Measurements from ENCODE around the gene DBNDD1.

DNA sequence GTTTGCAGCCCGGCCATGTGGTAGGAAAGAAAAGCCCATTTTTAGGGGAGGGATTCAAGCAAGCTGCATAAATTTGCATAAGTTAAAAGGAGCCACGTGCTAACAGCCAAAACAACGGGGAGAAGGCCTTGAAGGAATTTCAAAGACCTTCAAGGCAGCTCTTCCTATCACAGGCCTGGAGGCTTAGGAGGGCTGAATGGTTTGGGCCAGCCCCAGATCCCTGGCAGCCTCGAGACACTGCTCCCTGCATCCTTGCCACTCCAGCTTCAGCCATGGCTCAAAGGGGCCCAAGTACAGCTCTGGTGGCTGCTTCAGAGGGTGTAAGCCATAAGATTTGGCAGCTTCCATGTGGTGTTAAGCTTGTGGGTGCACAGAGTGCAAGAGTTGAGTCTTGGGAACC lies 35.3 kb upstream of the DBNDD1 start:
- TF ChIP-seq, protein P1, sequence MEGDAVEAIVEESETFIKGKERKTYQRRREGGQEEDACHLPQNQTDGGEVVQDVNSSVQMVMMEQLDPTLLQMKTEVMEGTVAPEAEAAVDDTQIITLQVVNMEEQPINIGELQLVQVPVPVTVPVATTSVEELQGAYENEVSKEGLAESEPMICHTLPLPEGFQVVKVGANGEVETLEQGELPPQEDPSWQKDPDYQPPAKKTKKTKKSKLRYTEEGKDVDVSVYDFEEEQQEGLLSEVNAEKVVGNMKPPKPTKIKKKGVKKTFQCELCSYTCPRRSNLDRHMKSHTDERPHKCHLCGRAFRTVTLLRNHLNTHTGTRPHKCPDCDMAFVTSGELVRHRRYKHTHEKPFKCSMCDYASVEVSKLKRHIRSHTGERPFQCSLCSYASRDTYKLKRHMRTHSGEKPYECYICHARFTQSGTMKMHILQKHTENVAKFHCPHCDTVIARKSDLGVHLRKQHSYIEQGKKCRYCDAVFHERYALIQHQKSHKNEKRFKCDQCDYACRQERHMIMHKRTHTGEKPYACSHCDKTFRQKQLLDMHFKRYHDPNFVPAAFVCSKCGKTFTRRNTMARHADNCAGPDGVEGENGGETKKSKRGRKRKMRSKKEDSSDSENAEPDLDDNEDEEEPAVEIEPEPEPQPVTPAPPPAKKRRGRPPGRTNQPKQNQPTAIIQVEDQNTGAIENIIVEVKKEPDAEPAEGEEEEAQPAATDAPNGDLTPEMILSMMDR (IDR thresholded peaks at IDR 0.05; ENCODE audit: poor library complexity), result no peak
- TF ChIP-seq EZH2 (IDR thresholded peaks at IDR 0.05; ENCODE audit: borderline replicate concordance) (no peak), EZH2phosphoT487 (IDR thresholded peaks at IDR 0.05; ENCODE audit: low read depth, severe bottlenecking, unreplicated experiment) (no peak)

All from hepatocyte (in vitro differentiated cells).